ENCODE measurements around the gene SLC36A3. TPM values are rescaled to one million over a fixed set of nuclear protein-coding genes. Genes with fewer than 3 reads are reported as not detected.

SLC36A3 gene
- total RNA-seq, result not detected
- polyA plus RNA-seq, result not detected

- H3K27ac Mint-ChIP-seq, result no peak within 1 kb of the TSS
- no peaks in the 10 kb centered on the region for H3K36me3 Mint-ChIP-seq
- Histone ChIP-seq H3K4me1 (ENCODE audit: control insufficient read depth, insufficient read depth, low read length, poor library complexity, severe bottlenecking) (no peaks in the 10 kb centered on the region), H3K4me3 (ENCODE audit: low read depth, low read length) (no peak within 1 kb of the TSS), H3K27ac (ENCODE audit: insufficient read depth, low read length, poor library complexity, severe bottlenecking) (no peak within 1 kb of the TSS), H3K36me3 (ENCODE audit: control insufficient read depth, insufficient read depth, low read length) (no peaks in the 10 kb centered on the region), H3K9me3 (ENCODE audit: control insufficient read depth in 2 of 2, low read length in 2 of 2) (no peaks in the 10 kb centered on the region), H3K27me3 (ENCODE audit: control insufficient read depth, insufficient read depth, low read length) (peaks cover 8% of the 10 kb centered on the region)
- peaks cover 48% of the 10 kb centered on the region for H3K27me3 Mint-ChIP-seq
- no peak within 1 kb of the TSS for H3K4me3 Mint-ChIP-seq
- ATAC-seq (ENCODE audit: low read depth in 2 of 2), result no peak
- peaks cover 0 to 3% (median 0%) of the 10 kb centered on the region in 7 donors for H3K9me3 Mint-ChIP-seq
- no peaks in the 10 kb centered on the region for H3K4me1 Mint-ChIP-seq
- no peak for DNase-seq
These were observed at the start of gene SLC36A3 for GRCh38 chr5:151303666-151304065. Gene SLC36A3, minus strand, starts transcription at chr5:151303766. Its CDS starts 412 bp downstream, at chr5:151303354.

GRCh38 chr5:151351671-151352070 lies 48.1 kb upstream of the SLC36A3 start:
- no peak overlapping the region for H3K27ac Mint-ChIP-seq
- no peaks in the 10 kb centered on the region for H3K4me1 Mint-ChIP-seq
- no peaks in the 10 kb centered on the region for H3K9me3 ChIP-seq (ENCODE audit: control insufficient read depth in 2 of 2, low read length in 2 of 2)
- DNase-seq (no peak), ATAC-seq (ENCODE audit: low read depth in 2 of 2) (no peak)
- peaks cover 3% of the 10 kb centered on the region for H3K27me3 ChIP-seq (ENCODE audit: control insufficient read depth, insufficient read depth, low read length)
- no peaks in the 10 kb centered on the region for H3K36me3 Mint-ChIP-seq
- H3K4me1 ChIP-seq (ENCODE audit: control insufficient read depth, insufficient read depth, low read length, poor library complexity, severe bottlenecking), result no peaks in the 10 kb centered on the region
- H3K27me3 Mint-ChIP-seq, result peaks cover 34% of the 10 kb centered on the region
- H3K9me3 Mint-ChIP-seq, result peaks cover 0 to 2% (median 0%) of the 10 kb centered on the region in 7 donors
- no peak overlapping the region for H3K27ac ChIP-seq (ENCODE audit: insufficient read depth, low read length, poor library complexity, severe bottlenecking)
- H3K4me3 ChIP-seq (ENCODE audit: low read depth, low read length), result no peak overlapping the region
- H3K4me3 Mint-ChIP-seq, result no peak overlapping the region
- no peaks in the 10 kb centered on the region for H3K36me3 ChIP-seq (ENCODE audit: control insufficient read depth, insufficient read depth, low read length)

GRCh38 chr5:151348789-151349188 lies 45.2 kb upstream of the SLC36A3 start:
- Histone ChIP-seq H3K4me3 (ENCODE audit: low read depth, low read length) (no peak overlapping the region), H3K9me3 (ENCODE audit: control insufficient read depth in 2 of 2, low read length in 2 of 2) (no peaks in the 10 kb centered on the region), H3K27me3 (ENCODE audit: control insufficient read depth, insufficient read depth, low read length) (peaks cover 8% of the 10 kb centered on the region), H3K4me1 (ENCODE audit: control insufficient read depth, insufficient read depth, low read length, poor library complexity, severe bottlenecking) (no peaks in the 10 kb centered on the region), H3K27ac (ENCODE audit: insufficient read depth, low read length, poor library complexity, severe bottlenecking) (no peak overlapping the region), H3K36me3 (ENCODE audit: control insufficient read depth, insufficient read depth, low read length) (no peaks in the 10 kb centered on the region)
- H3K27ac Mint-ChIP-seq, result no peak overlapping the region
- H3K36me3 Mint-ChIP-seq, result no peaks in the 10 kb centered on the region
- no peak for DNase-seq
- no peak for ATAC-seq (ENCODE audit: low read depth in 2 of 2)
- H3K4me1 Mint-ChIP-seq, result no peaks in the 10 kb centered on the region
- peaks cover 22% of the 10 kb centered on the region for H3K27me3 Mint-ChIP-seq
- H3K4me3 Mint-ChIP-seq, result no peak overlapping the region
- peaks cover 0 to 2% (median 0%) of the 10 kb centered on the region in 7 donors for H3K9me3 Mint-ChIP-seq

GRCh38 chr5:151347369-151347768 lies 43.8 kb upstream of the SLC36A3 start, which contains the start of gene SLC36A2:
Gene SLC36A2, minus strand, starts transcription at chr5:151347559. Its CDS starts 99 bp downstream, at chr5:151347460.
- no peak for DNase-seq
- Mint-ChIP-seq H3K4me1 (no peaks in the 10 kb centered on the region), H3K9me3 (peaks cover 0 to 2% (median 0%) of the 10 kb centered on the region in 7 donors), H3K4me3 (no peak within 1 kb of the TSS), H3K27me3 (peaks cover 20% of the 10 kb centered on the region), H3K36me3 (no peaks in the 10 kb centered on the region), H3K27ac (no peak within 1 kb of the TSS)
- Histone ChIP-seq H3K36me3 (ENCODE audit: control insufficient read depth, insufficient read depth, low read length) (no peaks in the 10 kb centered on the region), H3K4me3 (ENCODE audit: low read depth, low read length) (no peak within 1 kb of the TSS), H3K27ac (ENCODE audit: insufficient read depth, low read length, poor library complexity, severe bottlenecking) (no peak within 1 kb of the TSS), H3K9me3 (ENCODE audit: control insufficient read depth in 2 of 2, low read length in 2 of 2) (no peaks in the 10 kb centered on the region), H3K27me3 (ENCODE audit: control insufficient read depth, insufficient read depth, low read length) (peaks cover 12% of the 10 kb centered on the region), H3K4me1 (ENCODE audit: control insufficient read depth, insufficient read depth, low read length, poor library complexity, severe bottlenecking) (no peaks in the 10 kb centered on the region)
- ATAC-seq (ENCODE audit: low read depth in 2 of 2), result no peak

- Mint-ChIP-seq H3K4me1 (no peaks in the 10 kb centered on the region), H3K4me3 (no peak overlapping the region), H3K9me3 (peaks cover 0 to 2% (median 0%) of the 10 kb centered on the region in 7 donors), H3K27ac (no peak overlapping the region), H3K27me3 (peaks cover 18% of the 10 kb centered on the region), H3K36me3 (no peaks in the 10 kb centered on the region)
- no peak overlapping the region for H3K4me3 ChIP-seq (ENCODE audit: low read depth, low read length)
- no peak for DNase-seq
- peaks cover 13% of the 10 kb centered on the region for H3K27me3 ChIP-seq (ENCODE audit: control insufficient read depth, insufficient read depth, low read length)
- no peak for ATAC-seq (ENCODE audit: low read depth in 2 of 2)
- no peaks in the 10 kb centered on the region for H3K4me1 ChIP-seq (ENCODE audit: control insufficient read depth, insufficient read depth, low read length, poor library complexity, severe bottlenecking)
- no peaks in the 10 kb centered on the region for H3K36me3 ChIP-seq (ENCODE audit: control insufficient read depth, insufficient read depth, low read length)
- H3K27ac ChIP-seq (ENCODE audit: insufficient read depth, low read length, poor library complexity, severe bottlenecking), result no peak overlapping the region
- H3K9me3 ChIP-seq (ENCODE audit: control insufficient read depth in 2 of 2, low read length in 2 of 2), result no peaks in the 10 kb centered on the region
These were observed 42.4 kb upstream of the SLC36A3 start for GRCh38 chr5:151345808-151346478.

- Histone ChIP-seq H3K27ac (ENCODE audit: insufficient read depth, low read length, poor library complexity, severe bottlenecking) (no peak overlapping the region), H3K4me3 (ENCODE audit: low read depth, low read length) (no peak overlapping the region), H3K4me1 (ENCODE audit: control insufficient read depth, insufficient read depth, low read length, poor library complexity, severe bottlenecking) (no peaks in the 10 kb centered on the region), H3K9me3 (ENCODE audit: control insufficient read depth in 2 of 2, low read length in 2 of 2) (no peaks in the 10 kb centered on the region), H3K36me3 (ENCODE audit: control insufficient read depth, insufficient read depth, low read length) (no peaks in the 10 kb centered on the region), H3K27me3 (ENCODE audit: control insufficient read depth, insufficient read depth, low read length) (peaks cover 14% of the 10 kb centered on the region)
- Mint-ChIP-seq H3K4me1 (no peaks in the 10 kb centered on the region), H3K36me3 (no peaks in the 10 kb centered on the region), H3K9me3 (peaks cover 0 to 2% (median 0%) of the 10 kb centered on the region in 7 donors), H3K4me3 (no peak overlapping the region), H3K27ac (no peak overlapping the region), H3K27me3 (peaks cover 21% of the 10 kb centered on the region)
- DNase-seq, result no peak
- ATAC-seq (ENCODE audit: low read depth in 2 of 2), result no peak
These were observed 41.7 kb upstream of the SLC36A3 start for GRCh38 chr5:151345187-151345807.

- no peaks in the 10 kb centered on the region for H3K9me3 ChIP-seq (ENCODE audit: control insufficient read depth in 2 of 2, low read length in 2 of 2)
- H3K36me3 ChIP-seq (ENCODE audit: control insufficient read depth, insufficient read depth, low read length), result no peaks in the 10 kb centered on the region
- ATAC-seq (ENCODE audit: low read depth in 2 of 2) (no peak), DNase-seq (no peak)
- H3K27ac ChIP-seq (ENCODE audit: insufficient read depth, low read length, poor library complexity, severe bottlenecking), result no peak overlapping the region
- Mint-ChIP-seq H3K9me3 (peaks cover 0 to 2% (median 0%) of the 10 kb centered on the region in 7 donors), H3K4me3 (no peak overlapping the region), H3K36me3 (no peaks in the 10 kb centered on the region), H3K4me1 (no peaks in the 10 kb centered on the region), H3K27ac (no peak overlapping the region), H3K27me3 (peaks cover 24% of the 10 kb centered on the region)
- no peaks in the 10 kb centered on the region for H3K4me1 ChIP-seq (ENCODE audit: control insufficient read depth, insufficient read depth, low read length, poor library complexity, severe bottlenecking)
- H3K4me3 ChIP-seq (ENCODE audit: low read depth, low read length), result no peak overlapping the region
- peaks cover 16% of the 10 kb centered on the region for H3K27me3 ChIP-seq (ENCODE audit: control insufficient read depth, insufficient read depth, low read length)
These were observed 40.5 kb upstream of the SLC36A3 start for GRCh38 chr5:151344088-151344487.

GRCh38 chr5:151340004-151340403 lies 36.4 kb upstream of the SLC36A3 start:
- no peak overlapping the region for H3K4me3 Mint-ChIP-seq

More at GRCh38 chr5:151340004-151340403, 36.4 kb upstream of the SLC36A3 start:
- Mint-ChIP-seq H3K4me1 (no peaks in the 10 kb centered on the region), H3K9me3 (peaks cover 0 to 2% (median 0%) of the 10 kb centered on the region in 7 donors), H3K27me3 (peaks cover 18% of the 10 kb centered on the region), H3K36me3 (no peaks in the 10 kb centered on the region), H3K27ac (no peak overlapping the region)
- no peaks in the 10 kb centered on the region for H3K4me1 ChIP-seq (ENCODE audit: control insufficient read depth, insufficient read depth, low read length, poor library complexity, severe bottlenecking)
- ATAC-seq (ENCODE audit: low read depth in 2 of 2), result no peak
- no peaks in the 10 kb centered on the region for H3K9me3 ChIP-seq (ENCODE audit: control insufficient read depth in 2 of 2, low read length in 2 of 2)
- DNase-seq, result no peak
- H3K4me3 ChIP-seq (ENCODE audit: low read depth, low read length), result no peak overlapping the region
- peaks cover 11% of the 10 kb centered on the region for H3K27me3 ChIP-seq (ENCODE audit: control insufficient read depth, insufficient read depth, low read length)
- H3K27ac ChIP-seq (ENCODE audit: insufficient read depth, low read length, poor library complexity, severe bottlenecking), result no peak overlapping the region
- H3K36me3 ChIP-seq (ENCODE audit: control insufficient read depth, insufficient read depth, low read length), result no peaks in the 10 kb centered on the region
